Nephron progenitor cell (in vitro differentiated cells): ENCODE measurements around the gene DPM3.

Experiments used
- DNase-seq: peaks from one replicate; pipeline ENCODE4 v3.0.0; 2021
- H3K27ac Mint-ChIP-seq: 2 replicates; pipeline ENCODE4 v1.8.0; 2021; ENCODE audit warnings: mild to moderate bottlenecking, moderate library complexity, mixed read lengths
- H3K27me3 Mint-ChIP-seq: 2 replicates; pipeline ENCODE4 v1.8.0; 2021; ENCODE audit warnings: mild to moderate bottlenecking, low read depth, mixed read lengths; ENCODE audit not compliant: poor library complexity
- H3K36me3 Mint-ChIP-seq: 2 replicates; pipeline ENCODE4 v1.8.0; 2021; ENCODE audit warnings: low read depth, mixed read lengths
- H3K4me1 Mint-ChIP-seq: 2 replicates; pipeline ENCODE4 v1.8.0; 2021; ENCODE audit warnings: mixed read lengths
- H3K4me3 Mint-ChIP-seq: 2 replicates; pipeline ENCODE4 v1.8.0; 2021; ENCODE audit warnings: mild to moderate bottlenecking, moderate library complexity, mixed read lengths
- H3K9me3 Mint-ChIP-seq: 2 replicates; pipeline ENCODE4 v1.8.0; 2021; ENCODE audit warnings: mild to moderate bottlenecking, moderate library complexity, mixed read lengths
- CTCF ChIP-seq: fragments of 200-600 bp; sonication (generic); IDR thresholded peaks from 2 replicates; pipeline ENCODE4 v1.5.0; 2021; ENCODE audit warnings: antibody characterized with exemption

Gene DPM3

GRCh38 chr1:155133799-155134281 is 6.5 kb downstream of the DPM3 start:
- no peak for TF ChIP-seq CTCF
- Mint-ChIP-seq H3K27ac (no peak overlapping the region), H3K27me3 (peaks cover 4% of the 10 kb centered on the region), H3K36me3 (peaks cover 42% of the 10 kb centered on the region), H3K9me3 (no peaks in the 10 kb centered on the region), H3K4me1 (peaks cover 92% of the 10 kb centered on the region), H3K4me3 (no peak overlapping the region)
- no peak for DNase-seq

GRCh38 chr1:155131856-155132255 is 8.5 kb downstream of the DPM3 start:
- peaks cover 89% of the 10 kb centered on the region for H3K4me1 Mint-ChIP-seq
- H3K36me3 Mint-ChIP-seq, result peaks cover 28% of the 10 kb centered on the region
- no peak for TF ChIP-seq CTCF
- peaks cover 11% of the 10 kb centered on the region for H3K27me3 Mint-ChIP-seq
- peak overlapping the region; percentile 93 for H3K4me3 Mint-ChIP-seq
- peak overlapping the region; percentile 43 for H3K27ac Mint-ChIP-seq
- DNase-seq, result no peak
- H3K9me3 Mint-ChIP-seq, result no peaks in the 10 kb centered on the region

GRCh38 chr1:155131285-155131684 is 9.0 kb downstream of the DPM3 start:
- TF ChIP-seq CTCF, result no peak
- peak overlapping the region; percentile 93 for H3K4me3 Mint-ChIP-seq
- H3K9me3 Mint-ChIP-seq, result no peaks in the 10 kb centered on the region
- no peak for DNase-seq
- no peak overlapping the region for H3K27ac Mint-ChIP-seq
- peaks cover 89% of the 10 kb centered on the region for H3K4me1 Mint-ChIP-seq
- H3K27me3 Mint-ChIP-seq, result peaks cover 11% of the 10 kb centered on the region
- peaks cover 28% of the 10 kb centered on the region for H3K36me3 Mint-ChIP-seq

- no peaks in the 10 kb centered on the region for H3K9me3 Mint-ChIP-seq
- peak overlapping the region; percentile 93 for H3K4me3 Mint-ChIP-seq
- H3K27me3 Mint-ChIP-seq, result peaks cover 14% of the 10 kb centered on the region
- H3K27ac Mint-ChIP-seq, result peak overlapping the region; percentile 58
- peak; percentile 30 for DNase-seq
- no peak for TF ChIP-seq CTCF
- peaks cover 28% of the 10 kb centered on the region for H3K36me3 Mint-ChIP-seq
- peaks cover 86% of the 10 kb centered on the region for H3K4me1 Mint-ChIP-seq
These were observed 9.9 kb downstream of the DPM3 start for GRCh38 chr1:155130272-155131006.

- Mint-ChIP-seq H3K4me1 (peaks cover 84% of the 10 kb centered on the region), H3K9me3 (no peaks in the 10 kb centered on the region), H3K36me3 (peaks cover 24% of the 10 kb centered on the region), H3K27ac (peak overlapping the region; percentile 80), H3K4me3 (peak overlapping the region; percentile 93), H3K27me3 (peaks cover 24% of the 10 kb centered on the region)
- DNase-seq, result no peak
- TF ChIP-seq CTCF, result no peak
These were observed 11.4 kb downstream of the DPM3 start for GRCh38 chr1:155128755-155129473.
